ENCODE data around the gene PAF1. TPM values are rescaled to one million over a fixed set of nuclear protein-coding genes. Genes with fewer than 3 reads are reported as not detected.

PAF1 gene
- total RNA-seq, 1 donor from 2014 or later, result 63.4 TPM

GRCh38 chr19:39360599-39360998 lies 30.3 kb downstream of the PAF1 start:
- DNase-seq (ENCODE audit: low read depth), result no peak
- no peak overlapping the region for H3K4me3 ChIP-seq (ENCODE audit: low read depth, low read length)
- TF ChIP-seq CTCF (conservative IDR thresholded peaks at IDR 0.05; ENCODE audit: low read depth, low read length), result no peak

DNA sequence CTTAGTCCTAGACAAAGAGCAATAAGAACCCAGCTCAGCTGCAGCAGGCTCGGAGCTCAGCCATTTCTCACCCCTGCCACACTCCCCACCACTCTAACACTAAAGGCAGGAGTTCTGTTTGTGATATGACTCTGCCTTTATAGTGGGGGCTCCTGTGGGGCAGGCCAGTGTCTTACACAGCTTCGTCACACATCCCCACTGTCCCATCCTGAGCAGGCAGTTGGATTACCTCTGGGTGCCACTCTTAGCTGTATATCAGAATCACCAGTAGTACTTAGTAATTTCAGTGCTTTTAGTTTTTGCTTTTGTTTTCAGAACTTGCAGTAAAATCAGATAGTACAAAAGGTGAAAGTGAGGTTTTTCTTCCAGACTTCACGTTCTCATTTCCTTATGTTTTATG lies 31.9 kb downstream of the PAF1 start:
- no peak for TF ChIP-seq CTCF (conservative IDR thresholded peaks at IDR 0.05; ENCODE audit: low read depth, low read length)
- no peak overlapping the region for H3K4me3 ChIP-seq (ENCODE audit: low read depth, low read length)
- no peak for DNase-seq (ENCODE audit: low read depth)

DNA sequence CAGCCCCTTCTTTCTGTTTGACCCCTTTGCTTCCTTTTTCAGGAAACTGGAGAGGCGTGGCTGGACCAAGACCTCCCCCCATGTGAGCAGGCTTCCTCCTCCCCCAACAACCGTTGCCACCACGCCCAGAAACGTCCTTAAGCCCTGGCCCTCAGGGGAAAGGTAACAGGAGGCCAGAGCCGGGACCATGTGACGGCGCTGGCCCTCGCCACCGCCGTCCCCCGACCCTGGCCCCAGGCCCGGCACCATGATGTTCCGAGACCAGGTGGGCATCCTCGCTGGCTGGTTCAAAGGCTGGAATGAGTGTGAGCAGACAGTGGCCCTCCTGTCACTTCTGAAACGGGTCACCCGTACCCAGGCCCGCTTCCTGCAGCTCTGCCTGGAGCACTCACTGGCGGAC lies 34.3 kb downstream of the PAF1 start:
- no peak for TF ChIP-seq CTCF (conservative IDR thresholded peaks at IDR 0.05; ENCODE audit: low read depth, low read length)
- no peak overlapping the region for H3K4me3 ChIP-seq (ENCODE audit: low read depth, low read length)
- DNase-seq (ENCODE audit: low read depth), result no peak

DNA sequence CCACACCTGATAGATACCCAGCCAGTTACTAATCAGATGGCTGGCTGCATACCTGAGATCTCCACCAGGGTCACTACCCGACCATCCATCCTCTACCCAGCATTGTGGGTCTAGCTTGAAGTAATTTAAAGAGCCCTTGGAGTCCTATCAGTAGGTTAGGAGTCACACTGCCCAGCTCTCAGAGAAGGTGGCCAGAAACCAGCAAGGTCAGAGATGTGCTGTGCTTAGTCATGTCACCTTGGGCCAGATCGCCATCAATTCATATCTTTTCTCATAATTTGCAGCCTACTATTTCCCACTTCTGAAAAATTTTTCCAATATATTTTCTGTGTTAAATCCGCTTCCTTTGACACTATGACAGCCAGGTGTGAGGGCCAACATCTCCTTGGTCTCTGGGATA lies 34.8 kb downstream of the PAF1 start:
- no peak for DNase-seq (ENCODE audit: low read depth)
- no peak overlapping the region for H3K4me3 ChIP-seq (ENCODE audit: low read depth, low read length)
- no peak for TF ChIP-seq CTCF (conservative IDR thresholded peaks at IDR 0.05; ENCODE audit: low read depth, low read length)

DNA sequence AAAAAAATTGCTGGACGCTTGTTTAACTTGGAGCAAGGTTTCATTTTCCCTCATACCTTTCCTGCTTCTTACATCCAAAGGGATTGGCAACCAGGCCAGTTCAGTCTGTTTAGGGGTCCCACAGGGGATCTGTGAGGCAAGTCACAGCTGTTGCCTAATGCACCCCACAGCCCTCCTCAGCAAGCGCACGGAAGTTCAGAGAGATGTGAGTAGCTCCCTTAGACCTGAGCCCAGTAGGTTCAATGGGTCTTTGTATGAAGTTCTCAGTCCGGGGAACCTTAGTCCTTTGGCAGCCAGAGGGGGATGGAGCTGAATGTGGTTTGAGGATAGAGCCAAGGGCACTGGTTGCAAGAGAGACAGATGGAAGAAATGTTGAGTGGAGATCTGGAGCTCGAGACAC lies 35.7 kb downstream of the PAF1 start:
- DNase-seq (ENCODE audit: low read depth), result no peak
- TF ChIP-seq CTCF (conservative IDR thresholded peaks at IDR 0.05; ENCODE audit: low read depth, low read length), result no peak
- no peak overlapping the region for H3K4me3 ChIP-seq (ENCODE audit: low read depth, low read length)

DNA sequence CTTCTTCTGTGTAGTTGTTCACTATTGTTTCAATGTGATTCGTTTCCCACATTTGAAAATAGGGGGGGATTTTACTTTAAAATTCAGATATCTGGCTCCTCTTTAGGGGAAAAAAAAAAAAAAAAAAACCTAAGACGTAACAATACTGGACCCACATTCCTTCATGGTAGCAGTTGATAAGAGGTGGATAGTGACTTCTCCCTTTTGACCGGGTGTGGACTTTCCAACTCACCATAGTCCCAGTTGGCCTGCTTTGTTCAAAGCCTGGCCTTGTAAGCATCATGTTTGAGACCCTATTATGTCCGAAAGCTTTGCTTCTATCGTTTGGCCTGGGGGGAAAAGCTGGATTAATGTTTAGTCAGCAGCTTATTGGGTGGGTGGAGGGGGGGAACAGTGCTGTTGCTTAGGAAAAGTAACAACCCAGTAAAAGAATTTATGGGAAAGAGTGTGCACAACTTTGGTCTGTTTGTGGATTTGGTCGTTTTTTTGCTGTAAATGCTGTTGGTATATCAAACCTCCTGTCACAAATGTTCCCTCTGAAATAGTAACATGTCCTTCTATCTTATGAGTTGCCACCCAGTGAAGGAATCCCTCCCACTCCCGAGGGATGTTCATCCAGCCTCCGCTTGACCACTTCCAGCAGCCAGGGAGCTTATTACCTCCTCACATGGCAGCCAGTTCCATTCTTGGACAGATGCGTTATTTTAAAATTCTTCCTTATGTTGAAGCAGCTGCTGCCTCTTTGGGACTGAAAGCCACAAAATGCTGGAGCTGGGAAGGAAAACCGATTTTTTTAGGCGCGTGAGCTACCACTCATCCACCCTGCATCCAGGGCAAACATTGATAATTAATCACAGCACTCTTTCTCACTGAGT lies 38.3 kb downstream of the PAF1 start:
- no peak for DNase-seq (ENCODE audit: low read depth)
- H3K4me3 ChIP-seq (ENCODE audit: low read depth, low read length), result no peak overlapping the region
- TF ChIP-seq CTCF (conservative IDR thresholded peaks at IDR 0.05; ENCODE audit: low read depth, low read length), result no peak

DNA sequence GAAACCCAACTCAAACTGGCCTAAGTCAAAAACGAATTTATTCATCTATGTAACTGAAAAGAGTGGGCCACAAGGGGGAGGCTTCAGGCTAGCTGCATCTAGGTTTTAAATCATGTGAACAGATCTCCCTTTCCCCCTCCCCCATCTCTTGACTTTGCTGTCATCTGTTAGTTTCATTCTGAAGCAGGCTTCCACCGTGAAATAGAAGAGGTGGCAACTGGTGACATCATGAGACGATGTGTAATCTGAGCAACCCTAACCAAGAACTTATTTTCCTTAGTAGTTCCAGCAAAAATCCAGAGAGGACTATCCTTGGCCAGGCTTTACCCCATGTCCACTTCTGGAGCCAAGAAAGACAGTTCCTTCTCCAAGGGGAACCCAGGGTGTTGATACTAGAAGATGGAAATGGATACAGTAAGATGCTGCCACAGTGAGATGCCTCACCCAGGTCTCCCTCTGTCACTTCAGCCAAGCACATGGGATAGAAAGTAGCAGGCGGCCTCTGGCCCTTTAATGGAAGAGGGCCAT lies 39.3 kb downstream of the PAF1 start:
- no peak for TF ChIP-seq CTCF (conservative IDR thresholded peaks at IDR 0.05; ENCODE audit: low read depth, low read length)
- H3K4me3 ChIP-seq (ENCODE audit: low read depth, low read length), result no peak overlapping the region
- no peak for DNase-seq (ENCODE audit: low read depth)

Measured in epithelial cell of proximal tubule (primary cell).